PC-3 (cell line): ENCODE measurements around the gene LRR1.

ENCODE experiments used
- EZH2 ChIP-seq: fragments of 300-600 bp; sonication (generic); IDR thresholded peaks from one replicate; pipeline ENCODE4 v1.6.1; 2017; ENCODE audit warnings: antibody characterized with exemption, mild to moderate bottlenecking, low read length; ENCODE audit not compliant: unreplicated experiment
- TF ChIP-seq, protein P1 (sequence below): fragments of 300-600 bp; sonication (generic); conservative IDR thresholded peaks from 2 replicates; pipeline ENCODE4 v1.5.1; 2017; ENCODE audit warnings: antibody characterized with exemption, low read depth, mild to moderate bottlenecking, low read length

- TF ChIP-seq, protein P1, sequence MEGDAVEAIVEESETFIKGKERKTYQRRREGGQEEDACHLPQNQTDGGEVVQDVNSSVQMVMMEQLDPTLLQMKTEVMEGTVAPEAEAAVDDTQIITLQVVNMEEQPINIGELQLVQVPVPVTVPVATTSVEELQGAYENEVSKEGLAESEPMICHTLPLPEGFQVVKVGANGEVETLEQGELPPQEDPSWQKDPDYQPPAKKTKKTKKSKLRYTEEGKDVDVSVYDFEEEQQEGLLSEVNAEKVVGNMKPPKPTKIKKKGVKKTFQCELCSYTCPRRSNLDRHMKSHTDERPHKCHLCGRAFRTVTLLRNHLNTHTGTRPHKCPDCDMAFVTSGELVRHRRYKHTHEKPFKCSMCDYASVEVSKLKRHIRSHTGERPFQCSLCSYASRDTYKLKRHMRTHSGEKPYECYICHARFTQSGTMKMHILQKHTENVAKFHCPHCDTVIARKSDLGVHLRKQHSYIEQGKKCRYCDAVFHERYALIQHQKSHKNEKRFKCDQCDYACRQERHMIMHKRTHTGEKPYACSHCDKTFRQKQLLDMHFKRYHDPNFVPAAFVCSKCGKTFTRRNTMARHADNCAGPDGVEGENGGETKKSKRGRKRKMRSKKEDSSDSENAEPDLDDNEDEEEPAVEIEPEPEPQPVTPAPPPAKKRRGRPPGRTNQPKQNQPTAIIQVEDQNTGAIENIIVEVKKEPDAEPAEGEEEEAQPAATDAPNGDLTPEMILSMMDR: no peak
- TF ChIP-seq EZH2: no peak
Measured at GRCh38 chr14:49636866-49637265, 38.1 kb downstream of the LRR1 start.
